ENCODE results near the gene SLAMF9.

Gene SLAMF9

DNA sequence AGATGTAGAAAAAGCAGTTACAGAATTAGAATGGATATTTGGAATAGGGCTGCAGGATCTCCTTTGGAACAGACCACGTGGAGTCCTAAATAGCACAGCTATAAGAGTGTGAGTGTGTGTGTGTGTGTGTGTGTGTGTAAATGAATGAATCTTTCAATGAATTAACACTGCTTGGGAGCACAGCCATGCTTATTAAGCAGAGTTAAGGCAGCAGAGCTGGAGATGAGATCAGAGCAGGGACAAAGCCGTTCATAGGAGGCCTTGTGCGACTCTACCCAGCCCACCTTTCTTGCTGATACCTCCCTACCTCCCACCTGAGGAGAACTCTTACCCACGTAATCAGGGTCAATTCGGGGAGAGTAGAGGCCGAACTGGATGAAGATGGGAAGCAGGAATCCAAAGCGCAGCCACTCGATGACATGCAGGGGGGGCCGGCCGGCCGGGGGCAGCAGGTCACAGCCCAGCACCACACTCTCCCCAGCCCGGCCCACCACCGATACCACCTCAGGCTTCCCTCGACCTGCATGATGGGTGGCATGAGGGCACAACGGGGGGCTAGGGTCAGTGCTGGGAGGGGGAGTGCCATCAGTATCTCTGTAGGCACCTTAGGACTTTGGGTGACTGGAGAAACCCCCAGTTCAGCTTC is 11.3 kb downstream of the SLAMF9 start:
- Histone ChIP-seq H3K4me3 (replicated peaks; ENCODE audit: low read depth, low read length) (no peak overlapping the region), H3K27me3 (replicated peaks; ENCODE audit: control insufficient read depth, insufficient read depth, low read length) (peaks cover 2% of the 10 kb centered on the region), H3K36me3 (ENCODE audit: control insufficient read depth, insufficient read depth, low read length) (no peaks in the 10 kb centered on the region)
- no peak for DNase-seq (ENCODE audit: extremely low read depth, insufficient read length)
- TF ChIP-seq, protein P1, sequence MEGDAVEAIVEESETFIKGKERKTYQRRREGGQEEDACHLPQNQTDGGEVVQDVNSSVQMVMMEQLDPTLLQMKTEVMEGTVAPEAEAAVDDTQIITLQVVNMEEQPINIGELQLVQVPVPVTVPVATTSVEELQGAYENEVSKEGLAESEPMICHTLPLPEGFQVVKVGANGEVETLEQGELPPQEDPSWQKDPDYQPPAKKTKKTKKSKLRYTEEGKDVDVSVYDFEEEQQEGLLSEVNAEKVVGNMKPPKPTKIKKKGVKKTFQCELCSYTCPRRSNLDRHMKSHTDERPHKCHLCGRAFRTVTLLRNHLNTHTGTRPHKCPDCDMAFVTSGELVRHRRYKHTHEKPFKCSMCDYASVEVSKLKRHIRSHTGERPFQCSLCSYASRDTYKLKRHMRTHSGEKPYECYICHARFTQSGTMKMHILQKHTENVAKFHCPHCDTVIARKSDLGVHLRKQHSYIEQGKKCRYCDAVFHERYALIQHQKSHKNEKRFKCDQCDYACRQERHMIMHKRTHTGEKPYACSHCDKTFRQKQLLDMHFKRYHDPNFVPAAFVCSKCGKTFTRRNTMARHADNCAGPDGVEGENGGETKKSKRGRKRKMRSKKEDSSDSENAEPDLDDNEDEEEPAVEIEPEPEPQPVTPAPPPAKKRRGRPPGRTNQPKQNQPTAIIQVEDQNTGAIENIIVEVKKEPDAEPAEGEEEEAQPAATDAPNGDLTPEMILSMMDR (IDR thresholded peaks at IDR 0.05; ENCODE audit: insufficient read depth, low read length, poor library complexity, severe bottlenecking), result no peak

DNA sequence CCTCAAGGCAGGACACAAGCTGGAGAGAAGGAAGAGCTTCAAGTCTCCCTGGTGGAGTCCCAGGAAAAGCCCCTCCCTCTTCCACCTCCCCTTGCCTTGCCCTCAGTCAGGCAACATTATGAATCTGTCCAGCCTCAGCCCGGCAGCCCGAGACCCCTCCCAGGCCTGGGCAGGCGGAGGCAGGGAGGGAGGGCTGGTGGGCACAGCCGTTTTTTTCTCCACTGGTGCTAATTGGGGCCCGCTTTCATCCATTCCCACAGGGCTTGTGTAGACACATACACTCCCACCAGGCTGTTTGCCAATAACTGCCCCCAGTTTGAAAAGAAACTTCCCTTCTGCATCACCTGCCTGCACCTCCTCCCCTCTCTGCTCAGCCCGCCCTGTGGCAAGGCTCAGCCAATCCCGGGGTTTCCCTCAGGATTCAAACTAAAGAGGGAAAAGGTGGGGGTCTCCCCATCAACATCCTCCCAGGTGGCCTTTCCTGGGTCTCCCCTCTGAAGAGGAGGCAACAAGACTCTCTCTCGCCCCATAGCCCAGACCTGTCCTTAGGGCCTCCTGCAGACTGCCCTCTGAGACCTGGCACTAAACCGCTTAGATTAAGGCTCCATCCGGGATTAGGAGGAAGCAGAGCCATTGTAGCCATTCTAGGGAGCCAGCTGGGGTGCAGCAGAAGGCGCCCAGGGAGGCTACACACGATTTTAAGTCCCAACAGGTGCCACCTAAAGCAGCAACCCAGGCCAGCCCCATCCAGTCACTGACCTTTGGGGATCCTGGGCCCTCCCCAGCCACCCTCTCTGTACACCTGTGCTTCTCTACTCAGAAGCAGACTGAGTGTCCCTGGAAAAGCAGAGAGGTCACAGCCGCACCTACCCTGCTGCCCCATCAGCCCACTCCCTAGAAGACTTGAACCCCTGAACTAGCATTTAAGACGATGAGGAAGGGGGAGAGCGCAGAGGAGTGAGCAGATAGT is 12.2 kb downstream of the SLAMF9 start:
- TF ChIP-seq, protein P1 (IDR thresholded peaks at IDR 0.05; ENCODE audit: insufficient read depth, low read length, poor library complexity, severe bottlenecking), result no peak
- H3K4me3 ChIP-seq (replicated peaks; ENCODE audit: low read depth, low read length), result no peak overlapping the region
- peaks cover 2% of the 10 kb centered on the region for H3K27me3 ChIP-seq (replicated peaks; ENCODE audit: control insufficient read depth, insufficient read depth, low read length)
- H3K36me3 ChIP-seq (ENCODE audit: control insufficient read depth, insufficient read depth, low read length), result no peaks in the 10 kb centered on the region
- DNase-seq (ENCODE audit: extremely low read depth, insufficient read length), result no peak

DNA sequence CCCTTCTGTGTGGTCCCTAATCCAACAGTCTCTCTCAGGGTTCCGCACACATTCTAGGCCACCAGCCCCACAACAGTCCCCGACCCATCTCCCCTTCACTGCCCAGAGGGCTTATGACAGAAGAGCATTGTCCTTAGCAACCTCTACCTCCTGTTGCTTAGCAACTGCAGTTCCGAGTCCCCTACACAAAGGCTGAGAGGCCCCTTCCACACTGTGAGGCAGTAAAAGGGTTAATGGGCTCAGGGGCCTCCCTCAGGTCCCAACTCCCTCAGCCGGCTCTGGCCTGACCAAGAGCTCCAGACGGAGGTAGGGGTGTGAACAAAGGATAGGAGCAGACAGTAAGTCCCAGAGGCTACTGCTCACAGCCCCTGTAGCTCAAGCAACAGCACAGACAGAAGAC is 12.9 kb downstream of the SLAMF9 start:
- TF ChIP-seq, protein P1 (IDR thresholded peaks at IDR 0.05; ENCODE audit: insufficient read depth, low read length, poor library complexity, severe bottlenecking), result no peak
- H3K4me3 ChIP-seq (replicated peaks; ENCODE audit: low read depth, low read length), result no peak overlapping the region
- no peak for DNase-seq (ENCODE audit: extremely low read depth, insufficient read length)
- H3K27me3 ChIP-seq (replicated peaks; ENCODE audit: control insufficient read depth, insufficient read depth, low read length), result peaks cover 2% of the 10 kb centered on the region
- no peaks in the 10 kb centered on the region for H3K36me3 ChIP-seq (ENCODE audit: control insufficient read depth, insufficient read depth, low read length)

DNA sequence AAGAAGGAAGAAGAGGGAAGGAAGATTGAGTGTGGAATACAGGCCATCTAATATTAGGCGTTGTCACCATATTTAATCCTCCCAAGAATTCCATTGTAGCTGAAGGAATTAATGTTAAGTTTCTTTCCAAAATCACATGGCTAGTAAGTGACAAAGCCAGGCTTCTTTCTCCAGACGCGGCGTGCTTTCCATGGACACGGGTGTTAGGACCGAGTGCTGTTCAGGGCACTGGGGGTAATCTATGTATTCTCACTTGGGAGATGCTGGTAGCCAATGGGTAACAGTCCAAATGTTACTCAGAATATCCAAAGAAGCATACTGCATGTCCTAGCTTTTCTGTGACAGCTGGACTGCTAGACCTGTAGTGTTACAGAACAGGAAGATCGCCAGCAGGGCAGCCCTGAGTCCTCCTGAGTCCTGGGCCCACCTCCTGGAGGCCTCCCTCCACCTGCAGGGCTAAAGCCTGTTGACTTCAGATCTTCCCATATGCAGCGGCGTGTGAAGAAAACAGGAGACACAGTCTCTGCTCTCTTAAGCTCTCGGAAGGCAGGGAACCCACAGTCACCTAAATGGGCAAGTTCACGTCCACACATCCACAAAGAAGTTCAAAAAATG is 13.9 kb downstream of the SLAMF9 start:
- DNase-seq (ENCODE audit: extremely low read depth, insufficient read length), result no peak
- TF ChIP-seq, protein P1 (IDR thresholded peaks at IDR 0.05; ENCODE audit: insufficient read depth, low read length, poor library complexity, severe bottlenecking), result no peak
- Histone ChIP-seq H3K36me3 (ENCODE audit: control insufficient read depth, insufficient read depth, low read length) (no peaks in the 10 kb centered on the region), H3K4me3 (replicated peaks; ENCODE audit: low read depth, low read length) (no peak overlapping the region), H3K27me3 (replicated peaks; ENCODE audit: control insufficient read depth, insufficient read depth, low read length) (peaks cover 2% of the 10 kb centered on the region)

DNA sequence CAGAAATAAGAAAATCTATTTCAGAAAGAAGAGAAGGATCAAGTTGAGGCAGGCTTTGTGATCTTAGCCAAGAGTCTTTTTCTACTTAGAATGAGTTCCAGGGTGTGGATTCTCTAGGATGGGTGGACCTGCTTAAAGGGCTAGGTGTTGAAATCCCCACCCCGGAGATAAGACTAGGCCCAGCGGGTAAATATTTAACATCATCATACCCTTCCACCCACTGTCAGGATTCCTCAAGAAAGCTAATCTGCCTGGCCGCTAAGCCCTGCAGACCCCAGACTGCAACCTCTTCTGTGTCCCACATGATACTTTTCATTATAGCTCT is 14.4 kb downstream of the SLAMF9 start:
- TF ChIP-seq, protein P1 (IDR thresholded peaks at IDR 0.05; ENCODE audit: insufficient read depth, low read length, poor library complexity, severe bottlenecking), result no peak
- H3K27me3 ChIP-seq (replicated peaks; ENCODE audit: control insufficient read depth, insufficient read depth, low read length), result peaks cover 2% of the 10 kb centered on the region
- H3K36me3 ChIP-seq (ENCODE audit: control insufficient read depth, insufficient read depth, low read length), result no peaks in the 10 kb centered on the region
- DNase-seq (ENCODE audit: extremely low read depth, insufficient read length), result no peak
- no peak overlapping the region for H3K4me3 ChIP-seq (replicated peaks; ENCODE audit: low read depth, low read length)
